Caco-2 (cell line): ENCODE results near the gene ZNF414. TPM values are rescaled to one million over a fixed set of nuclear protein-coding genes. Genes with fewer than 3 reads are reported as not detected.

Source experiments
- BruUV-seq: library from RNA; stranded (reverse); fragments of 400-500 nt; replicated peaks from 2 replicates; lab custom pipeline; 2021; lab: Mats Ljungman, UMichigan
- CTCF ChIA-PET: fragments of 300-600 bp; sonication (Branson Sonifier 250); formaldehyde crosslinking; loops from one replicate; lab custom pipeline; 2022; ENCODE audit warnings: antibody characterized with exemption; lab: Charles Lee
- POLR2A ChIA-PET: fragments of 300-600 bp; sonication (Branson Sonifier 250); formaldehyde crosslinking; loops from one replicate; lab custom pipeline; 2022; ENCODE audit warnings: antibody characterized with exemption; lab: Charles Lee
- DNase-seq, 2 experiments: peaks; one replicate each; pipeline versions ENCODE4 v3.0.0 to v3.0.0-alpha.2; 2020 to 2022
- H3K27me3 ChIP-seq: replicated peaks from 2 replicates; pipeline ENCODE4 v1.6.0; 2011; ENCODE audit warnings: low read length; ENCODE audit not compliant: control insufficient read depth, insufficient read depth
- H3K36me3 ChIP-seq: 2 replicates; pipeline ENCODE4 v1.5.1; 2011; ENCODE audit warnings: low read length; ENCODE audit not compliant: control insufficient read depth, insufficient read depth
- H3K4me1 ChIP-seq: fragments of 250-450 bp; sonication (Bioruptor Pico); 2 replicates; pipeline ENCODE4 v1.5.1; 2020; ENCODE audit warnings: mild to moderate bottlenecking
- H3K4me3 ChIP-seq: 2 replicates; pipeline ENCODE4 v1.5.1; 2011; ENCODE audit warnings: low read depth, mild to moderate bottlenecking, control low read depth, low read length
- H3K9me3 ChIP-seq: fragments of 250-450 bp; sonication (Bioruptor Pico); 2 replicates; pipeline ENCODE4 v1.5.1; 2020; ENCODE audit warnings: mild to moderate bottlenecking, moderate library complexity
- H3K27ac Mint-ChIP-seq: one replicate; pipeline ENCODE4 v1.8.0; 2022; ENCODE audit warnings: mixed read lengths; ENCODE audit not compliant: unreplicated experiment
- H3K27me3 Mint-ChIP-seq: one replicate; pipeline ENCODE4 v1.8.0; 2022; ENCODE audit warnings: mixed read lengths; ENCODE audit not compliant: insufficient read depth, unreplicated experiment
- H3K36me3 Mint-ChIP-seq: one replicate; pipeline ENCODE4 v1.8.0; 2022; ENCODE audit warnings: mild to moderate bottlenecking, mixed read lengths; ENCODE audit not compliant: insufficient read depth, unreplicated experiment
- H3K4me1 Mint-ChIP-seq: one replicate; pipeline ENCODE4 v1.8.0; 2022; ENCODE audit warnings: low read depth, mixed read lengths; ENCODE audit not compliant: unreplicated experiment
- H3K4me3 Mint-ChIP-seq: one replicate; pipeline ENCODE4 v1.8.0; 2022; ENCODE audit warnings: mild to moderate bottlenecking, moderate library complexity, mixed read lengths; ENCODE audit not compliant: unreplicated experiment
- H3K9me3 Mint-ChIP-seq: one replicate; pipeline ENCODE4 v1.8.0; 2022; ENCODE audit warnings: mixed read lengths; ENCODE audit not compliant: unreplicated experiment
- intact Hi-C: fragments of 100-400 bp; cut with micrococcal nuclease; formaldehyde crosslinking; loops from one replicate; pipeline ENCODE4 v1.10.0; 2022; ENCODE audit not compliant: unreplicated experiment
- total RNA-seq: library from RNA; stranded (reverse); gene quantifications from 2 replicates; pipeline ENCODE4 v1.2.3, GENCODE V29; 2022
- TF ChIP-seq, protein P1 (sequence below), 2 experiments: fragments of 200-600 bp in 1 of 2; IDR thresholded peaks; 1 replicate in 1 of 2; 2 replicates in 1 of 2; pipeline versions ENCODE4 v1.5.1 to v1.8.0; 2011 to 2022; ENCODE audit warnings: antibody characterized with exemption in 1 of 2, control low read depth in 1 of 2, inconsistent platforms in 1 of 2, low read depth in 1 of 2, low read length in 1 of 2, mild to moderate bottlenecking in 1 of 2, moderate library complexity in 1 of 2; ENCODE audit not compliant: insufficient read depth in 1 of 2, severe bottlenecking in 1 of 2, unreplicated experiment in 1 of 2

ZNF414 gene
- total RNA-seq, 1 experiment from 2014 or later, result 25.0 TPM

DNA sequence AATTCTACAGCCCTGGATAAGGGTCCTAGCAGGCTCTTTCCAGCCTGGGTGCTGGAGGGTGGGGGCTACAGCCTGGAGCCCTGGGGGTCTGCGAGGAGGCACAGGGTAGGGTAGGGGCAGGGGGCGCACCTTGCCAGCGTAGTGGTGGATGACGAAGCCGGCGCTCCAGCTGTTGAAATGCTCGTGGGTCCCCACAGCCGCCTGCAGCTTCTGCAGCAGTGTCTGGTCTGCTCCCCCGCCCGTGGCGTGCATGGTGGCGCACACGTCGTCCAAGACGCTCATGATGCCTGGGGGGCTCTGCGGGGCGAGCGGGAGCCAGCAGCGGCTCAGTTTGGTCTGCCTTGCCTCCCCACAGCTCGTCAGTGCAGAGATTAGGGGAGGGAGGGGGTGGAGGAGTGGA, 30.2 kb upstream of the ZNF414 start:
- no peaks in the 10 kb centered on the region for H3K9me3 Mint-ChIP-seq
- no peaks in the 10 kb centered on the region for H3K27me3 ChIP-seq
- DNase-seq, result no peak
- H3K27me3 Mint-ChIP-seq, result no peaks in the 10 kb centered on the region
- no TSS peak for BruUV-seq
- H3K27ac Mint-ChIP-seq, result no peak overlapping the region
- no peaks in the 10 kb centered on the region for H3K9me3 ChIP-seq
- H3K4me3 Mint-ChIP-seq, result no peak overlapping the region
- no peak overlapping the region for H3K4me3 ChIP-seq
- intact Hi-C loops, result no loop called here
- H3K4me1 Mint-ChIP-seq, result no peaks in the 10 kb centered on the region
- TF ChIP-seq, protein P1, sequence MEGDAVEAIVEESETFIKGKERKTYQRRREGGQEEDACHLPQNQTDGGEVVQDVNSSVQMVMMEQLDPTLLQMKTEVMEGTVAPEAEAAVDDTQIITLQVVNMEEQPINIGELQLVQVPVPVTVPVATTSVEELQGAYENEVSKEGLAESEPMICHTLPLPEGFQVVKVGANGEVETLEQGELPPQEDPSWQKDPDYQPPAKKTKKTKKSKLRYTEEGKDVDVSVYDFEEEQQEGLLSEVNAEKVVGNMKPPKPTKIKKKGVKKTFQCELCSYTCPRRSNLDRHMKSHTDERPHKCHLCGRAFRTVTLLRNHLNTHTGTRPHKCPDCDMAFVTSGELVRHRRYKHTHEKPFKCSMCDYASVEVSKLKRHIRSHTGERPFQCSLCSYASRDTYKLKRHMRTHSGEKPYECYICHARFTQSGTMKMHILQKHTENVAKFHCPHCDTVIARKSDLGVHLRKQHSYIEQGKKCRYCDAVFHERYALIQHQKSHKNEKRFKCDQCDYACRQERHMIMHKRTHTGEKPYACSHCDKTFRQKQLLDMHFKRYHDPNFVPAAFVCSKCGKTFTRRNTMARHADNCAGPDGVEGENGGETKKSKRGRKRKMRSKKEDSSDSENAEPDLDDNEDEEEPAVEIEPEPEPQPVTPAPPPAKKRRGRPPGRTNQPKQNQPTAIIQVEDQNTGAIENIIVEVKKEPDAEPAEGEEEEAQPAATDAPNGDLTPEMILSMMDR (IDR thresholded peaks at IDR 0.05; ENCODE audit: insufficient read depth in 1 of 2, low read depth in 1 of 2, low read length in 1 of 2, severe bottlenecking in 1 of 2, unreplicated experiment in 1 of 2), result no peak
- H3K36me3 ChIP-seq, result no peaks in the 10 kb centered on the region; the same call in 1 of the 2 replicates
- H3K4me1 ChIP-seq, result no peaks in the 10 kb centered on the region
- ChIA-PET CTCF (no interaction called here), POLR2A (no interaction called here)
- H3K36me3 Mint-ChIP-seq, result no peaks in the 10 kb centered on the region

DNA sequence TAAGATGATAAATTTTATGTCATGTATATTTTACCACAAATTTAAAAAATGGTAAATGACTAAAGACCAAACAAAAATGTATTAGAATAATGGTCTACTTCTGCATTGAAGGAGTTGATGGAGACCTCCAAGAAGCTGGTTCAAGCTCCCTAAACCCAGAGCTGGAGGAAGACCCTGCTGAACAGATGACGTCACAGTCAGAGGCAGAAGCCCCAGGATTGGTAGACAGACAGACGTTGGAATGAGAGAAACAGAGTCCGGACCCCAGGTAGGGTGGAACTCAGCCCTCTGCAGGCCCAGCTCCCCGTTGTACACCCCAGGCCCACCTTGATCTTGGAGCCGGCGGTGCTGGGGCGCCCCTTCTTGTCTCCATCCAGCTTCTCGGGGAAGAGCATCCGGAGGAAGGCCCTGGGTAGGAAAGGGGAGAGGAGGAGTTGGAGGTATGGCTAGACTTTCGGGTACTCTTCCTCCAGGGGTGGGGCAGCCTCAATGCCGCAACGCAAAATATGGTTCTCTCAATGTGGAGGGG, 25.7 kb upstream of the ZNF414 start:
- H3K36me3 Mint-ChIP-seq, result no peaks in the 10 kb centered on the region
- CTCF ChIA-PET, result no interaction called here
- H3K27me3 Mint-ChIP-seq, result no peaks in the 10 kb centered on the region
- no peak overlapping the region for H3K27ac Mint-ChIP-seq
- H3K4me3 ChIP-seq, result no peak overlapping the region
- intact Hi-C loops, result no loop called here
- H3K36me3 ChIP-seq, result no peaks in the 10 kb centered on the region; the same call in 1 of the 2 replicates
- no peaks in the 10 kb centered on the region for H3K4me1 ChIP-seq
- no TSS peak for BruUV-seq
- no peaks in the 10 kb centered on the region for H3K27me3 ChIP-seq
- H3K4me3 Mint-ChIP-seq, result no peak overlapping the region
- POLR2A ChIA-PET, result interaction anchor here (0.5 kb wide), 1 partner anchor 16 kb away, joined by 5 read pairs; no protein-coding TSS in a partner anchor
- DNase-seq, result no peak
- H3K9me3 Mint-ChIP-seq, result no peaks in the 10 kb centered on the region
- no peaks in the 10 kb centered on the region for H3K4me1 Mint-ChIP-seq
- no peaks in the 10 kb centered on the region for H3K9me3 ChIP-seq
- TF ChIP-seq, protein P1 (IDR thresholded peaks at IDR 0.05; ENCODE audit: insufficient read depth in 1 of 2, low read depth in 1 of 2, low read length in 1 of 2, severe bottlenecking in 1 of 2, unreplicated experiment in 1 of 2), result no peak

DNA sequence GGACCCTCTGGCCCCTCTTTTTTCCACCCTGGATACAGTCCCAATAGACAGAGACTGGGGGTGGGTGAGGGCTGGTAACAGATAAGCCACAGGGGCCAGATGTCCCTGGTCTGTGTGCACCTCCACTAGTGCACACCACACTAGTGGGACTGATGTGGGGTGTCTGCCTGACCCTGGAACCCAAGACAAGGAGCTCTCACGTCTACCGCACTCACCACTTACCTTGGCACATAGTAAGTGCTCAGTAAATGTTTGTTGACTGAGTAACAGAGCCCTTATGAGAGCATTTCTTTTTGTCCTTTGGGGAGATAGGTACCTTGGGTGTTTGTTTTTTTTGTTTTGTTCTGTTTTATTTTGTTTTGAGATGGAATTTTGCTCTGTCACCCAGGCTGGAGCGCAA, 23.1 kb upstream of the ZNF414 start:
- Mint-ChIP-seq H3K9me3 (no peaks in the 10 kb centered on the region), H3K36me3 (no peaks in the 10 kb centered on the region), H3K27me3 (no peaks in the 10 kb centered on the region), H3K4me3 (no peak overlapping the region), H3K4me1 (peaks cover 7% of the 10 kb centered on the region), H3K27ac (no peak overlapping the region)
- H3K4me1 ChIP-seq, result no peaks in the 10 kb centered on the region
- ChIA-PET CTCF (no interaction called here), POLR2A (no interaction called here)
- H3K27me3 ChIP-seq, result no peaks in the 10 kb centered on the region
- no peaks in the 10 kb centered on the region for H3K9me3 ChIP-seq
- intact Hi-C loops, result no loop called here
- no peak overlapping the region for H3K4me3 ChIP-seq
- DNase-seq, result no peak
- TF ChIP-seq, protein P1 (IDR thresholded peaks at IDR 0.05; ENCODE audit: insufficient read depth in 1 of 2, low read depth in 1 of 2, low read length in 1 of 2, severe bottlenecking in 1 of 2, unreplicated experiment in 1 of 2), result no peak
- no TSS peak for BruUV-seq
- H3K36me3 ChIP-seq, result no peaks in the 10 kb centered on the region
